Keratinocyte (primary cell): ENCODE results near the gene MACROH2A1.

Experiments used
- CTCF ChIP-seq, 3 experiments: IDR thresholded peaks in 1 of 3; conservative IDR thresholded peaks in 1 of 3; optimal IDR thresholded peaks in 1 of 3; 2 replicates in 2 of 3; 3 replicates in 1 of 3; pipeline versions ENCODE3 to v1.5.1; 2011; ENCODE audit warnings: low read length in 3 of 3, mild to moderate bottlenecking in 3 of 3, moderate library complexity in 2 of 3, control low read depth in 1 of 3, inconsistent platforms in 1 of 3; ENCODE audit not compliant: insufficient read depth in 2 of 3; ENCODE audit errors: extremely low read depth in 1 of 3
- EZH2 ChIP-seq: IDR thresholded peaks from one replicate; pipeline ENCODE4 v1.6.1; 2012; ENCODE audit warnings: inconsistent platforms, mild to moderate bottlenecking, low read length, moderate library complexity

- TF ChIP-seq CTCF (optimal IDR thresholded peaks at IDR 0.05 in 1 of 3, IDR thresholded peaks at IDR 0.05 in 1 of 3, conservative IDR thresholded peaks at IDR 0.05 in 1 of 3; ENCODE audit: extremely low read depth in 1 of 3, insufficient read depth in 2 of 3, low read length in 3 of 3) (no peak), EZH2 (no peak)
These were observed 103.2 kb downstream of the MACROH2A1 start for GRCh38 chr5:135295852-135296251.
